Activated CD8-positive, alpha-beta memory T cell treated with anti-CD3 and anti-CD28 coated beads for 24 hours (primary cell): Measurements from ENCODE around the gene ZMYM2.

Experiments used
- DNase-seq: peaks from one replicate; pipeline ENCODE4 v3.0.0-alpha.2; 2020

ZMYM2 gene

GRCh38 chr13:20109037-20109436, 150.5 kb downstream of the ZMYM2 start:
- no peak for DNase-seq

DNA sequence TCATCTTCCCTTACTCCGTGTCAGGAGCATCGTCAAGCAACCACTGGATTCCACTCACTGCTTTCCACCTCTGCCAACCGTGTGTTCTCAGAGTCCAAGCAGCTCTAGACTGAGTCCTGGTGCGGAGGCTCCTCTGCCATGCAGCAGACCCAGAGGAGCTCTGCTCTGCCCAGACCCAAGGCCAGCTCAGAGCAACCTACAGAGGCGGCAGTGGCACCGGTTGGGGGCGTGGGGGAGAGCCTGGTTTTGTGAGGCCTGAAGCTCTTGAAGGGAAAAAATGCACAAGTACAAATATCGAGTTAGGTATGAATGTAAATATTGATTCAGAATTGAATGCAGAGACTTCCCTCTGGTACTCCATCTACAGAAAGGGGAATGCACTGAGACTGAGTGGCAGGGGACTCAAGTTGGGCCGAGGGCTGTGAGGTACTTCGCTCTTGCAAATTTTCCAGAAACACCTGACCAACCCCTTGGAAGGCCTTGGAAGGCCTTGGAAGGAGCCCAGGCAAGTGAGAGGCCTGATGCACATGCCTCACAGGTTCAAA, 155.6 kb downstream of the ZMYM2 start:
- peak; percentile 44 for DNase-seq

DNA sequence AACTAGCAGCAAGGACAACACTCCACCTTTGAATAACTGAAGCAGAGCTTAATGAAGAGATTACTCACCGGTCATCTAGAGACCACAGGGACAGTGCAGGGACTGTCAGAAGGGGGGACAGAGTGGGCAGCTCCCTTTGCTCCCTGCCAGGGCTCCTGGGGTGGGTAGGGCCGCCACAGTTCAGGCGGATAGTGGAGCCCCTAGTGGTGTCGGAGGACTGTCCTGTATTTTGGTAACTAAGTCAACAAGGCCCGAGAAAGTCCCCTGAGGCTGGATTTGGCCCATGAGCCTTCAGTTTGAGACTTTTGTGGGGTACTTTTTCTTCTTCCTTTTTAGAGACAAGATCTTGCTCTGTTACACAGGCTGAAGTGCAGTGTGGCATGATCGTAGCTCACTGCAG, 157.7 kb downstream of the ZMYM2 start:
- no peak for DNase-seq

GRCh38 chr13:20118268-20119140, 160.0 kb downstream of the ZMYM2 start:
- peak; percentile 73 for DNase-seq

DNA sequence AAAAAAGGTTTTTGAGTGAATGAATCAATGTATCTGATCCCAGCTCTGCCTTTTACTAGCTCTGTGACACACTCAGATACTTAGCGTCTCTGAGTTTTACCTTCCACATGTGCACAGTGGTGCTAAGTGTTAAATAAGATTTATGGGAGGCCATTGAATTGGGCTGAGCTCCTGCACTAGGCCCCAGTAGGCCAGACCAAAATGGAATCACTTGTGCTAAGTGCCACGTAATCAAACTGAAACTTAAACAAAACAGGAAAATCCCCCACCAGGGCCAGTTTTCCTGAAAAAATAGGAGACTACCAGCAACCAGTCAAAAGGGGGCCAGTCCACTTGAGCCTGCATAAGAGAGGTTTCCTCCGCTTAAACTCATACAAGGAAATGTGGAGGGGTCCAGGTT, 161.4 kb downstream of the ZMYM2 start:
- DNase-seq: no peak

GRCh38 chr13:20121159-20121525, 162.6 kb downstream of the ZMYM2 start:
- DNase-seq: no peak

DNA sequence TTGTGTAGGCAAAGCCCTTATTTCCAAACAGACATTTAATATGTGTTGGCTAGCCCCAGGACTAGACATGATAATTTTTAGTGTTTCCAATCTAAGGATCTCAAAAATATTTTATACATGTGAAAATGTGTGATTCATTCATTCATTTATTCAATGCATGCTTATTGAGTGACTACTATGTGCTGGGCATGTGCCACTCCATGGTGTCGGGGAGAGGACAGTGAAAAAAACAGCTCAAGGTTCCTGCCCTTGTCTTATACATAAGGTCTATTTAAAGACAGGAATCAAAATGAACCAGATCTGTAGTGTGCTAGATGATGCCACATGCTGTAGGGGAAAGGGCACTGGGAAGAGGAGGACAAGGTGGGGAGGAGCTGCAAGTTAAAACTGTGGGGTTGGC, 165.8 kb downstream of the ZMYM2 start:
- DNase-seq: no peak

DNA sequence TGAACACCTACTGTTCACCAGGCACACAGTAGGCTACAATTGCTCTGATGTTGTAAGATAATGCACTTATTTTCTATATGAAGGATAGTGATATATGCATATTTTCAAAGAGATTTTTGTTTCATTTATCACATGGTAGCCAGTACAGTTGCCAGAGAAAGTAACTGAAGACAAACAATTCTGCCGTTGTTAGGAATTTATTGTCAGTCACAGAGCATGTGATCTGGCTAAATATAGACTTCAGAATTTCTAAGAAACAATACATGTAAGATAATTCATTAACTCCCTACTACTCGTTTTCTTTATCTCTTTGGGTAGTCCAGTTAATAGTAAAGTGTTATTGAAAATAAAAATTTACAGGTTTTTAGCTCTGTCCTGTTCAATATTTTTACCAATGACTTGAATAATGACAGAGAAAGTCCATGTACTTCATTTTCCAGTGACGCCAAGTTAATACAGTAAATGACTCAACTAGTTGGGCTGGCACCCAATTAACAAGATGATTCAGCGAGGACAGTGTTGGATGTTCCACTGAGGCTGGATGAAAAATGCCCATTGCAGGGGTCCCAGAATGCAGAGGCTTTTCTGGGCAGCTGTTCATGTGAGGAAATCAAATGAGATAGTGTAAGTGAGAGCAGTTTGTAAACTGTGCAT, 166.7 kb downstream of the ZMYM2 start:
- no peak for DNase-seq

- no peak for DNase-seq
Measured at GRCh38 chr13:20125783-20126165, 167.2 kb downstream of the ZMYM2 start.

GRCh38 chr13:20126541-20127261, 168.2 kb downstream of the ZMYM2 start:
- no peak for DNase-seq

GRCh38 chr13:20127262-20127561, 168.7 kb downstream of the ZMYM2 start:
- no peak for DNase-seq

DNA sequence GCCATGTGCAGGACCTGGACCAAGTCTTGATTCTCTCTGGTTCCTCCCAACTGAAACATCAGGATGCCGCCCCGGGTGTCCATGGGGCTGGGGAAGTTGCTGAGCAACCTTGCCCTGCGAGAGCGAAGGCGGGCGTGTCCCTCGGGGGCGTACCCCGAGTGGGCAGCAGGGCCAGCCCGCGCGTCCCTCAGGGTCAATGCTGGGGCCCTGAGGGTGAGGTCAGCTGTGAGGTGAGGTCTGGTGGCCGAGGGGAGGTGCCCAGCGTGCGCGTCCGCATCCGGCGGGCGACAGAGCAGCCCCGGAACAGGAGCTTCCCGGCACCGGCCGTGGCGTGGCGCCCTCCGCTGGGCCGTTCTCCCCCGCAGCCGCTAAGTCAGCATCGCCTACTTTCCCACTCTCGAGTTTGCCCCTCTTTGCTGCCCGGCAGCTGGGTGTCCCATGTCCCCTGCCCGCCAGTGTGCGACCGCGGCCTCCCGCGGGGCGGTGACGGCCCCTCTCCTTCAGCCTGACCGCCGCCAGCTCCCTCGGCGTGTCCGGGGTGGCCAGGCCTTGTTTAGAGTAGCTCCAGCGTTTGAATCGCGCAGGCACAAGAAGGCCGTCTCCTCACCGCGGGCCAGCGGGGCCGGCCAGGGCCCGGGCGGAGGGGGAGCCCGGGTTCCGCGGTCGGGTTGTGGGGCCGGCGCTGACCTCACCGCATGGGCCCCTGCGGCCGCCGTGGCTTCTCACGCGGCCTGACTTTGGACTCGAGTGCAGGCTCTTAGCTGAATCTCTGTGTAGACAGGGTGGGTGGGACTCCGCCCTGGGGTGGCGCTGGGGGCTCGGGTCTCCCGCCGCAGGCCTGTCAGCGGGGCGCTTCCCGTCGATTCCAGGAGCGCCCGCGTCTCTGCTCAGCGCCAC, 169.3 kb downstream of the ZMYM2 start:
- DNase-seq: peak; percentile 77

DNA sequence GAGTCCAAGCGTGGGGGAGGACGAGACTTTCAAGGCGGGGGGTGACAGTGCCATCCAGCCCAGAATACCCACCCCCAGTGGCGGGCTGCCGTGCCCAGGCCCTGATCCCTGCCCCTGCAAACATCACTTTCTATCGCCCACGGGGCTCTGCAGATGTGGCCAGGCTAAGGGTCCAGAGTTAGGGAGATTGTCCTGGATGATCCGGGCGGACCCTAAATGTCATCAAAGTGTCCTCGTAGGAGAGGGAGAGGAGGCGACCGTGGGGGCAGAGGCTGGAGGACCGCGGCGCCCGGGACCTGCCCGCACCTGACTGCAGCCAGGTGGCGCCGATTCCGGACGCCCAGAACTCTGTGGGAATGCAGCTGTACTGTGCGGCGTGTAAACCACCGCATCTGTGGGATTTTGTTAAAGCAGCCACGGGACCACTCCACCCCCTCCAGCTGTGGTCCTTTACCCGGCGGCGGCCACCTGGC, 170.0 kb downstream of the ZMYM2 start:
- DNase-seq: peak; percentile 64

DNA sequence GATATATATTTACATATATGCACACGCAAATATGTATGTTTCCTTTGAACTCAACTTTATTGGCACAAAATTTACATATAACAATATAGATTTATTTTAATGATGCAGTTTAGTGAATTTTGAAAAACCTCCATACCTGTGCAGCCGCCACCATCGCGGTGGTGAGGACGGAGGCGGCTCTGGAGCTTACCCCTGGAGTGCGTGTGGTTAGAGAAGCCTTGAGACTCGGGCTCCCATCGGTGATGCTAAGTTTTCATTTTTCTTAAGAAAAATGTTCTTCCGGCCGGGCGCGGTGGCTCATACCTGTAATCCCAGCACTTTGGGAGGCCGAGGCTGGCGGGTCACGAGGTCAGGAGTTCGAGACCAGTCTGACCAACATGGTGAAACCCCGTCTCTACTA, 170.5 kb downstream of the ZMYM2 start:
- no peak for DNase-seq

DNA sequence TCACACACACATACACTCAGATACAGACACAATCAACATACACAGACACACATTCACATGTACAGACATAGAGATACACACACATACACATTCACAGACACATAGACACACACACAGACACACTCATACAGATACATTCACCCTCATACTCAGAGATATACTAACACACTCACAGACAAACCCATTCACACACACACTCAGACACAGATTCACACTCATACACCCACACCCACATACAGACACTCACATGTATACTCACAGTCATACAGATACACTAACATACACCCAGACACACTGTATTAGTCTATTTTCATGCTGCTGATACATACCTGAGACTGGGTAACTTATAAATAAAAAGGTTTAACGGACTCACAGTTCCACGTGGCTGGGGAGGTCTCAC, 171.5 kb downstream of the ZMYM2 start:
- no peak for DNase-seq

- no peak for DNase-seq
Measured at GRCh38 chr13:20130652-20131051, 172.1 kb downstream of the ZMYM2 start.

- DNase-seq: peak; percentile 26
Measured at GRCh38 chr13:20131057-20131832, 172.7 kb downstream of the ZMYM2 start.

DNA sequence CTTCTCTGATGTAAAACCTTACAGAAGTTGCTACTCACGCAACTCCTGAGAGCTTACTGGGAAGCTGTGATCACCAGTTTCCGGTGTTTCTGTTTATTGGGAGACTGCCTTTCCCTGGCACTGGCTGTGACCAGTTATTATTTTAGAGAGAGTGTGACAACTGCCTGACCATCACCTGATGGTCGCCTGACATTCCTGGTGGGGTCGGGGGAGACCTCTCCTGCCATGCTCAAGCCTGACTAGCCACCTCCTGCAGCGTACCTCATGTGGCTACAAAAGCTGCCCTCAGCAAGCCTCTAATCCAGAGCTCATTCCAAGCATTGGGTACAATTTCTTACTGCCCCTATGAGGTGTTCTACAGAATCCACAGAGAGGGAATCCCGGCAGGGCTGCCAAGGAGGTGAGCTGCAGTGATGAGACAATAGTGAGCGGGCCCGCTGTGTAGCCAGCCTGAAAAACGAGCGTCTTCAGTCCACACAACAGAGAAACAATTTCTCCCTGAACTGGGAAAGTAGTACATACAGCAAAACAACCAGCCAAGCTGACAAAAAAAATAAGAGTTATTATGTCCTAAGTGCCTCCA, 173.6 kb downstream of the ZMYM2 start:
- DNase-seq: peak; percentile 40

DNA sequence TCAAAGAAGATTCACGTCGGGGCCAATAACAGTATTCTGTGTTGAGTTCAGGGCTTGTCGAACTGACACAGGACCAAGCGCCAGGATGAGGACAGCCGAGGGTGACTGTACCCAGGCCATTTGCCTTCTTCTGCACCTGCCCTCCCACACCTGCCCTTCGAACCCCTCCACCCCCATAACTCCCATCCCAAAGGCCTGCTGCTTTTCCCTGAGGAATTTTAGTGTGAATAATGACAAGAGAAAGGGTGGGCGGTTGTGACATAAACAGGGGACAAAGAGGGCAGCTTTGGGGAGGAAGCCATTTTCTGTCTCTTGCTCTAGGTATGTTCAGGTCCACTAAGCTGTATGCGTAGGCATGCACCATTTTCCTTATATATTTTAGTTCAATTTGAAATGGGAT, 176.2 kb downstream of the ZMYM2 start:
- peak; percentile 35 for DNase-seq

GRCh38 chr13:20136781-20137703, 178.5 kb downstream of the ZMYM2 start:
- DNase-seq: peak; percentile 72
